Natural killer cell (primary cell): ENCODE results near the gene CAPS. TPM values are rescaled to one million over a fixed set of nuclear protein-coding genes. Genes with fewer than 3 reads are reported as not detected.

Experiments used
- ATAC-seq, 3 donors: fragments of 150-1000 bp in 2 of 3; fragments of 200-7000 bp in 1 of 3; cut with Tn5 transposase; 1 replicate in 1 of 3; 2 replicates in 2 of 3; pipeline ENCODE4 v1.10.0; 2021; ENCODE audit warnings: mild to moderate bottlenecking in 2 of 3, moderate library complexity in 2 of 3
- DNase-seq, 2 donors: peaks; one replicate each; pipeline versions ENCODE4 v3.0.0 to v3.0.0-alpha.2; 2013 to 2021; ENCODE audit warnings: mixed read lengths in 1 of 2
- H3K27ac ChIP-seq: one replicate; pipeline ENCODE4 v1.5.1; 2013; ENCODE audit warnings: mild to moderate bottlenecking, low read length
- H3K27me3 ChIP-seq: one replicate; pipeline ENCODE4 v1.6.1; 2013; ENCODE audit warnings: low read length; ENCODE audit not compliant: control insufficient read depth, insufficient read depth
- H3K36me3 ChIP-seq: one replicate; pipeline ENCODE4 v1.6.1; 2013; ENCODE audit warnings: low read length; ENCODE audit not compliant: control insufficient read depth, insufficient read depth
- H3K4me1 ChIP-seq: one replicate; pipeline ENCODE4 v1.6.1; 2013; ENCODE audit warnings: low read length; ENCODE audit not compliant: control insufficient read depth, insufficient read depth
- H3K4me3 ChIP-seq: one replicate; pipeline ENCODE4 v1.5.1; 2013; ENCODE audit warnings: low read length
- H3K9me3 ChIP-seq: one replicate; pipeline ENCODE4 v1.6.1; 2013; ENCODE audit warnings: low read length; ENCODE audit not compliant: control insufficient read depth, insufficient read depth
- H3K27ac Mint-ChIP-seq, 2 donors: one replicate each; pipeline ENCODE4 v1.8.0; 2022; ENCODE audit warnings: mild to moderate bottlenecking in 2 of 2, mixed read lengths in 2 of 2, moderate library complexity in 1 of 2
- H3K27me3 Mint-ChIP-seq, 2 donors: one replicate each; pipeline ENCODE4 v1.8.0; 2022; ENCODE audit warnings: low read depth in 2 of 2, mixed read lengths in 2 of 2
- H3K36me3 Mint-ChIP-seq: one replicate; pipeline ENCODE4 v1.8.0; 2022; ENCODE audit warnings: mixed read lengths
- H3K4me1 Mint-ChIP-seq, 2 donors: one replicate each; pipeline ENCODE4 v1.8.0; 2022; ENCODE audit warnings: mixed read lengths in 2 of 2
- H3K4me3 Mint-ChIP-seq: one replicate; pipeline ENCODE4 v1.8.0; 2022; ENCODE audit warnings: mild to moderate bottlenecking, moderate library complexity, mixed read lengths
- H3K9me3 Mint-ChIP-seq, 2 donors: one replicate each; pipeline ENCODE4 v1.8.0; 2022; ENCODE audit warnings: mixed read lengths in 2 of 2
- CTCF ChIP-seq: fragments of 200-600 bp; IDR thresholded peaks from one replicate; pipeline ENCODE4 v1.8.0; 2022; ENCODE audit warnings: antibody characterized with exemption
- WGBS: methylation state at CpG from one replicate; pipeline ENCODE4 v1.1.7; 2013; ENCODE audit warnings: missing lambda C conversion rate; ENCODE audit not compliant: insufficient coverage; 5-methylcytosine and 5-hydroxymethylcytosine counted together
- intact Hi-C: fragments of 100-400 bp; cut with micrococcal nuclease; formaldehyde crosslinking; loops from one replicate; pipeline ENCODE4 v1.14.2; 2022
- total RNA-seq, 4 donors: library from RNA; stranded (reverse); fragments of 120-200 nt in 1 of 4; gene quantifications; one replicate each; pipeline versions ENCODE4 v1.2.3 to v1.2.4, GENCODE V29; 2013 to 2022

Gene CAPS
- total RNA-seq, 3 donors from 2014 or later (not counting 1 experiment from before 2014, with no cell fraction given) = 34.0 to 41.6 (median 38.3) TPM

- no peaks in the 10 kb centered on the region for H3K36me3 Mint-ChIP-seq
- Histone ChIP-seq H3K9me3 (no peaks in the 10 kb centered on the region), H3K4me3 (no peak overlapping the region), H3K27me3 (no peaks in the 10 kb centered on the region), H3K27ac (no peak overlapping the region), H3K36me3 (peaks cover 21% of the 10 kb centered on the region), H3K4me1 (peaks cover 21% of the 10 kb centered on the region)
- no peak overlapping the region for H3K27ac Mint-ChIP-seq
- no peak overlapping the region for H3K4me3 Mint-ChIP-seq
- H3K9me3 Mint-ChIP-seq = no peaks in the 10 kb centered on the region
- H3K27me3 Mint-ChIP-seq = no peaks in the 10 kb centered on the region
- 94% methylated on average over 13 of the region's 13 CpGs for WGBS
- H3K4me1 Mint-ChIP-seq = peaks cover 17 to 35% of the 10 kb centered on the region in 2 donors
- intact Hi-C loops = loop anchor here (5.0 kb wide), 2 partner anchors 77 to 1178 kb away; partner anchors contain the start of genes DPP9 and RANBP3
- ATAC-seq = no peak
- no peak for TF ChIP-seq CTCF
- no peak for DNase-seq
Measured at GRCh38 chr19:5899728-5900526, 14.1 kb upstream of the CAPS start.

GRCh38 chr19:5900976-5901375 lies 13.1 kb upstream of the CAPS start:
- no peak for DNase-seq
- no peak for TF ChIP-seq CTCF
- Mint-ChIP-seq H3K9me3 (no peaks in the 10 kb centered on the region), H3K36me3 (no peaks in the 10 kb centered on the region), H3K27me3 (no peaks in the 10 kb centered on the region), H3K4me3 (peak overlapping the region; percentile 21), H3K4me1 (peaks cover 17 to 37% of the 10 kb centered on the region in 2 donors), H3K27ac (peak overlapping the region in 1 of 2 donors; percentile 71)
- WGBS = 92% methylated on average over 8 of the region's 8 CpGs
- no peak for ATAC-seq
- H3K4me1 ChIP-seq = peaks cover 31% of the 10 kb centered on the region
- H3K36me3 ChIP-seq = peaks cover 11% of the 10 kb centered on the region
- no peaks in the 10 kb centered on the region for H3K27me3 ChIP-seq
- intact Hi-C loops = loop anchor here (5.0 kb wide), 2 partner anchors 76 to 1179 kb away; partner anchors contain the start of genes DPP9 and RANBP3
- no peaks in the 10 kb centered on the region for H3K9me3 ChIP-seq
- H3K4me3 ChIP-seq = no peak overlapping the region
- H3K27ac ChIP-seq = no peak overlapping the region

- peak overlapping the region; percentile 98 to 99 for H3K27ac Mint-ChIP-seq
- no peaks in the 10 kb centered on the region for H3K9me3 Mint-ChIP-seq
- under 1% methylated on average over 27 of the region's 27 CpGs for WGBS
- Histone ChIP-seq H3K9me3 (no peaks in the 10 kb centered on the region), H3K36me3 (no peaks in the 10 kb centered on the region), H3K4me3 (peak overlapping the region; percentile 97), H3K27ac (peak overlapping the region; percentile 93), H3K27me3 (no peaks in the 10 kb centered on the region), H3K4me1 (peaks cover 35% of the 10 kb centered on the region)
- peaks cover 23 to 42% of the 10 kb centered on the region in 2 donors for H3K4me1 Mint-ChIP-seq
- peak overlapping the region; percentile 100 for H3K4me3 Mint-ChIP-seq
- H3K27me3 Mint-ChIP-seq = no peaks in the 10 kb centered on the region
- DNase-seq (peak in 1 of 2 donors; percentile 24), ATAC-seq (no peak)
- intact Hi-C loops = loop anchor here (5.0 kb wide), 2 partner anchors 74 to 1181 kb away; partner anchors contain the start of genes DPP9 and RANBP3
- no peaks in the 10 kb centered on the region for H3K36me3 Mint-ChIP-seq
- no peak for TF ChIP-seq CTCF
Measured at GRCh38 chr19:5903056-5903623, 10.9 kb upstream of the CAPS start.
